GM18861 (cell line): ENCODE measurements around the gene RAB18.
"Not testable (repeated sequence)": the region's sequence is repeated elsewhere in the genome, so short reads cannot be mapped to it uniquely, and the experiment has no call there.

Experiments used
- ATAC-seq: cut with Tn5 transposase; IDR thresholded peaks from one replicate; pipeline ENCODE4 v1.9.1; 2021; ENCODE audit not compliant: unreplicated experiment

RAB18 gene

GRCh38 chr10:27504007-27504807 is at the start of gene RAB18:
Gene RAB18 (plus strand): TSS chr10:27504304. CDS start chr10:27504370, 66 bp downstream.
- peak; percentile 97 for ATAC-seq

- ATAC-seq = no peak
Measured at GRCh38 chr10:27454837-27455236, 49.3 kb upstream of the RAB18 start.

- ATAC-seq = no peak
Measured at GRCh38 chr10:27457261-27457945, 46.7 kb upstream of the RAB18 start.

- ATAC-seq = no peak
Measured at GRCh38 chr10:27457966-27458365, 46.1 kb upstream of the RAB18 start.

GRCh38 chr10:27461312-27461711 is 42.8 kb upstream of the RAB18 start:
- no peak for ATAC-seq

- no peak for ATAC-seq
Measured at GRCh38 chr10:27463961-27464360, 40.1 kb upstream of the RAB18 start.

- ATAC-seq = no peak
Measured at GRCh38 chr10:27464993-27465392, 39.1 kb upstream of the RAB18 start.

GRCh38 chr10:27465596-27465995 is 38.5 kb upstream of the RAB18 start:
- not testable (repeated sequence) for ATAC-seq

GRCh38 chr10:27470885-27471284 is 33.2 kb upstream of the RAB18 start:
- no peak for ATAC-seq

- no peak for ATAC-seq
Measured at GRCh38 chr10:27474741-27475140, 29.4 kb upstream of the RAB18 start.

GRCh38 chr10:27479016-27479415 is 25.1 kb upstream of the RAB18 start:
- ATAC-seq = no peak

GRCh38 chr10:27481486-27481885 is 22.6 kb upstream of the RAB18 start:
- no peak for ATAC-seq

GRCh38 chr10:27482984-27483956 is 20.8 kb upstream of the RAB18 start:
- no peak for ATAC-seq

- ATAC-seq = no peak
Measured at GRCh38 chr10:27485368-27485767, 18.7 kb upstream of the RAB18 start.

- ATAC-seq = no peak
Measured at GRCh38 chr10:27485986-27486385, 18.1 kb upstream of the RAB18 start.

- ATAC-seq = no peak
Measured at GRCh38 chr10:27490807-27491206, 13.3 kb upstream of the RAB18 start.

- no peak for ATAC-seq
Measured at GRCh38 chr10:27494116-27494805, 9.8 kb upstream of the RAB18 start.

- ATAC-seq = no peak
Measured at GRCh38 chr10:27496137-27496536, 8.0 kb upstream of the RAB18 start.

GRCh38 chr10:27500096-27500495 is 4.0 kb upstream of the RAB18 start:
- ATAC-seq = no peak

- no peak for ATAC-seq
Measured at GRCh38 chr10:27500886-27501285, 3.2 kb upstream of the RAB18 start.
